A549 (cell line): ENCODE data around the gene DDIAS.

Experiments used
- BHLHE40 ChIP-seq: IDR thresholded peaks from 2 replicates; pipeline ENCODE4 v1.6.1; 2012; ENCODE audit warnings: low read depth, low read length, inconsistent platforms
- CBX8 ChIP-seq: fragments of 200-600 bp; sonication (generic); IDR thresholded peaks from 2 replicates; pipeline ENCODE4 v1.6.1; 2016
- CHD2 ChIP-seq: fragments of 150-350 bp; IDR thresholded peaks from 2 replicates; pipeline ENCODE4 v1.6.1; 2014; ENCODE audit warnings: low read length; ENCODE audit not compliant: partially characterized antibody
- EP300 ChIP-seq, 2 experiments: fragments of >200 bp; sonication (Bioruptor Twin); formaldehyde crosslinking; IDR thresholded peaks; 2 replicates in 1 of 2; 3 replicates in 1 of 2; pipeline ENCODE4 v1.6.1; 2016 to 2017
- NR3C1 ChIP-seq: fragments of >200 bp; sonication (Bioruptor Twin); formaldehyde crosslinking; IDR thresholded peaks from 3 replicates; pipeline ENCODE4 v1.6.1; 2017
- POLR2A ChIP-seq: IDR thresholded peaks from 2 replicates; pipeline ENCODE4 v1.6.1; 2012; ENCODE audit warnings: mild to moderate bottlenecking, low read length
- RFX5 ChIP-seq: fragments of 450-650 bp; IDR thresholded peaks from 2 replicates; pipeline ENCODE4 v1.7.1; 2014; ENCODE audit warnings: antibody characterized with exemption, mild to moderate bottlenecking, moderate library complexity
- ZSCAN20 ChIP-seq: fragments of 250-450 bp; sonication (Bioruptor Pico); IDR thresholded peaks from 2 replicates; pipeline ENCODE4 v1.8.0; 2022; ENCODE audit warnings: mild to moderate bottlenecking, moderate library complexity
- TF ChIP-seq, protein P1 (sequence below): fragments of >200 bp; sonication (Bioruptor Twin); formaldehyde crosslinking; IDR thresholded peaks from 3 replicates; pipeline ENCODE4 v1.5.1; 2016

DNA sequence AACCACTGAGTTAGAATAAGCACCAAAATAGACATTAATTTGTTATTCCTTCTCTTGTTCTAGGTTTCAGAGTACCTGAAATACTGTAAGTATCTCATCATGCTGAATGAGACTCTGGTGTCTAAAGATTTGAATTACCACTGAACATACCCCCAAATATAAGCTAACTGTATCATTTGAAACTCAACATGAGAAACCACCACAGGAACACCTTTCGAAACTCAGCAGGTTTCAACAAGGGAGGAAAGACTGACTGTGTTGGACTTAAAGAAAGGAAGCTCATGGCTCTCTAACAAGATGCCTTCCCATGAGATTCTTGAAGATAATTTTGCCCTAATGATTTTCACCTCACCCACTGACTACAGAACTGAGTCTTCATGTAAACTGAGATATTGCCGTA is 38.3 kb upstream of the DDIAS start:
- no peak for TF ChIP-seq CHD2
- TF ChIP-seq, protein P1, sequence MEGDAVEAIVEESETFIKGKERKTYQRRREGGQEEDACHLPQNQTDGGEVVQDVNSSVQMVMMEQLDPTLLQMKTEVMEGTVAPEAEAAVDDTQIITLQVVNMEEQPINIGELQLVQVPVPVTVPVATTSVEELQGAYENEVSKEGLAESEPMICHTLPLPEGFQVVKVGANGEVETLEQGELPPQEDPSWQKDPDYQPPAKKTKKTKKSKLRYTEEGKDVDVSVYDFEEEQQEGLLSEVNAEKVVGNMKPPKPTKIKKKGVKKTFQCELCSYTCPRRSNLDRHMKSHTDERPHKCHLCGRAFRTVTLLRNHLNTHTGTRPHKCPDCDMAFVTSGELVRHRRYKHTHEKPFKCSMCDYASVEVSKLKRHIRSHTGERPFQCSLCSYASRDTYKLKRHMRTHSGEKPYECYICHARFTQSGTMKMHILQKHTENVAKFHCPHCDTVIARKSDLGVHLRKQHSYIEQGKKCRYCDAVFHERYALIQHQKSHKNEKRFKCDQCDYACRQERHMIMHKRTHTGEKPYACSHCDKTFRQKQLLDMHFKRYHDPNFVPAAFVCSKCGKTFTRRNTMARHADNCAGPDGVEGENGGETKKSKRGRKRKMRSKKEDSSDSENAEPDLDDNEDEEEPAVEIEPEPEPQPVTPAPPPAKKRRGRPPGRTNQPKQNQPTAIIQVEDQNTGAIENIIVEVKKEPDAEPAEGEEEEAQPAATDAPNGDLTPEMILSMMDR: no peak
- no peak for TF ChIP-seq EP300 (IDR thresholded peaks at IDR 0.05)
- no peak for TF ChIP-seq RFX5
- no peak for TF ChIP-seq POLR2A
- no peak for TF ChIP-seq ZSCAN20 (CRISPR knock-in tag)
- no peak for TF ChIP-seq BHLHE40
- no peak for TF ChIP-seq NR3C1
- no peak for TF ChIP-seq CBX8
